Measurements from ENCODE around the gene LTB.
A peak's percentile ranks its signal among the peaks of the same experiment; 100 is the strongest.

Gene LTB

GRCh38 chr6:31557443-31558317 lies 24.5 kb downstream of the LTB start:
- TF ChIP-seq FOXM1 (IDR thresholded peaks at IDR 0.05; ENCODE audit: borderline replicate concordance, low read depth) = no peak
- TF ChIP-seq ZBTB7A (IDR thresholded peaks at IDR 0.05; ENCODE audit: low read depth) = no peak
- no peak for TF ChIP-seq TAF1 (IDR thresholded peaks at IDR 0.05; ENCODE audit: low read depth)
- no peak for TF ChIP-seq CEBPB (IDR thresholded peaks at IDR 0.05)
- TF ChIP-seq EP300 (IDR thresholded peaks at IDR 0.05; ENCODE audit: borderline replicate concordance) = no peak
- TF ChIP-seq YY1 (IDR thresholded peaks at IDR 0.05; ENCODE audit: low read depth) = no peak
- no peak for TF ChIP-seq EGR1 (IDR thresholded peaks at IDR 0.05)
- TF ChIP-seq, protein P1, sequence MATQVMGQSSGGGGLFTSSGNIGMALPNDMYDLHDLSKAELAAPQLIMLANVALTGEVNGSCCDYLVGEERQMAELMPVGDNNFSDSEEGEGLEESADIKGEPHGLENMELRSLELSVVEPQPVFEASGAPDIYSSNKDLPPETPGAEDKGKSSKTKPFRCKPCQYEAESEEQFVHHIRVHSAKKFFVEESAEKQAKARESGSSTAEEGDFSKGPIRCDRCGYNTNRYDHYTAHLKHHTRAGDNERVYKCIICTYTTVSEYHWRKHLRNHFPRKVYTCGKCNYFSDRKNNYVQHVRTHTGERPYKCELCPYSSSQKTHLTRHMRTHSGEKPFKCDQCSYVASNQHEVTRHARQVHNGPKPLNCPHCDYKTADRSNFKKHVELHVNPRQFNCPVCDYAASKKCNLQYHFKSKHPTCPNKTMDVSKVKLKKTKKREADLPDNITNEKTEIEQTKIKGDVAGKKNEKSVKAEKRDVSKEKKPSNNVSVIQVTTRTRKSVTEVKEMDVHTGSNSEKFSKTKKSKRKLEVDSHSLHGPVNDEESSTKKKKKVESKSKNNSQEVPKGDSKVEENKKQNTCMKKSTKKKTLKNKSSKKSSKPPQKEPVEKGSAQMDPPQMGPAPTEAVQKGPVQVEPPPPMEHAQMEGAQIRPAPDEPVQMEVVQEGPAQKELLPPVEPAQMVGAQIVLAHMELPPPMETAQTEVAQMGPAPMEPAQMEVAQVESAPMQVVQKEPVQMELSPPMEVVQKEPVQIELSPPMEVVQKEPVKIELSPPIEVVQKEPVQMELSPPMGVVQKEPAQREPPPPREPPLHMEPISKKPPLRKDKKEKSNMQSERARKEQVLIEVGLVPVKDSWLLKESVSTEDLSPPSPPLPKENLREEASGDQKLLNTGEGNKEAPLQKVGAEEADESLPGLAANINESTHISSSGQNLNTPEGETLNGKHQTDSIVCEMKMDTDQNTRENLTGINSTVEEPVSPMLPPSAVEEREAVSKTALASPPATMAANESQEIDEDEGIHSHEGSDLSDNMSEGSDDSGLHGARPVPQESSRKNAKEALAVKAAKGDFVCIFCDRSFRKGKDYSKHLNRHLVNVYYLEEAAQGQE (IDR thresholded peaks at IDR 0.05; ENCODE audit: low read depth) = no peak
- TF ChIP-seq, protein P2, sequence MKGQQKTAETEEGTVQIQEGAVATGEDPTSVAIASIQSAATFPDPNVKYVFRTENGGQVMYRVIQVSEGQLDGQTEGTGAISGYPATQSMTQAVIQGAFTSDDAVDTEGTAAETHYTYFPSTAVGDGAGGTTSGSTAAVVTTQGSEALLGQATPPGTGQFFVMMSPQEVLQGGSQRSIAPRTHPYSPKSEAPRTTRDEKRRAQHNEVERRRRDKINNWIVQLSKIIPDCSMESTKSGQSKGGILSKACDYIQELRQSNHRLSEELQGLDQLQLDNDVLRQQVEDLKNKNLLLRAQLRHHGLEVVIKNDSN (IDR thresholded peaks at IDR 0.05) = no peak
- TF ChIP-seq, protein P3, sequence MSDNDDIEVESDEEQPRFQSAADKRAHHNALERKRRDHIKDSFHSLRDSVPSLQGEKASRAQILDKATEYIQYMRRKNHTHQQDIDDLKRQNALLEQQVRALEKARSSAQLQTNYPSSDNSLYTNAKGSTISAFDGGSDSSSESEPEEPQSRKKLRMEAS (IDR thresholded peaks at IDR 0.05) = no peak
- TF ChIP-seq TCF12 (IDR thresholded peaks at IDR 0.05; ENCODE audit: low read depth) = no peak
- TF ChIP-seq NFIC (IDR thresholded peaks at IDR 0.05) = no peak
- no peak for TF ChIP-seq CREB1 (IDR thresholded peaks at IDR 0.05; ENCODE audit: low read depth)
- no peak for TF ChIP-seq TEAD4 (IDR thresholded peaks at IDR 0.05)

DNA sequence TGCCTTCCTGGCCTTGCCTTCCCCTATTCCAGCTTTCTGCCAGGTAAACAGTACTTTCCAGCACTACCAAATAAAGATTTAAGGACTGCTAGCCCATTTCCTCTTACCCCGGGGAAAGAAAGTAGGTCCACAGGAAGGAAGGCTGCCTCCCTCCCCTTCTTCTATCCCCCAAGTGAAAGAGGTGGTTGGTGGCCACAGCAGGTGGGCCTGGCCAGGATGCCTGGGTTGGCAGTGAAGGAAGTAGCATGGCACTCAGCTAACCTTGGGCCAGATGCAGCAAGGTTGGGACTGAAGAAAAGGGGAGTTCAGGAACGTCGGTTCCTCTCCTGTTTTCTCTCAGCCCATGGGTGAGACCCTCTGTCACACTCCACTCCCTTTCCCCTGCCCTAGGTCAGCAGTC lies 25.9 kb downstream of the LTB start:
- TF ChIP-seq, protein P2 (IDR thresholded peaks at IDR 0.05) = no peak
- TF ChIP-seq TAF1 (IDR thresholded peaks at IDR 0.05; ENCODE audit: low read depth) (no peak), FOXM1 (IDR thresholded peaks at IDR 0.05; ENCODE audit: borderline replicate concordance, low read depth) (no peak), RAD21 (IDR thresholded peaks at IDR 0.05; ENCODE audit: low read depth) (no peak), CREB1 (IDR thresholded peaks at IDR 0.05; ENCODE audit: low read depth) (no peak)

DNA sequence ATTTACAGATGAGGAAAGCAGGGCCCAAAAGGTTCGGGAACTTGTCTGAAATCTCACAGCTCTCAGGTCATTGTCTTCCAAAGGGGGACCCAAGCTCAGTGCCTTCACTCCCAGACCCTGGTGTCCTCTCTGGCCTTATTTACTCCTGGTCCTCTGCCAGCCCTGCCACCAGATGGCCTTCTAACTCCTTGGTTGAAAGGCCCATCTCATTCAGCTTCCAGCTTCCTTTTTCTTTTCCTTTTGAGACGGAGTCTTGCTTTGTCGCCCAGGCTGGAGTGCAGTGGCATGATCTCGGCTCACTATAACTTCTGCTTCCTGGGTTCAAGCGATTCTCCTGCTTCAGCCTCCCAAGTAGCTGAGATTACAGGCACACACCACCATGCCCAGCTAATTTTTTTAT lies 30.9 kb downstream of the LTB start:
- peak; percentile 23; the same call in 1 of the 2 replicates for TF ChIP-seq RAD21 (IDR thresholded peaks at IDR 0.05; ENCODE audit: low read depth)

DNA sequence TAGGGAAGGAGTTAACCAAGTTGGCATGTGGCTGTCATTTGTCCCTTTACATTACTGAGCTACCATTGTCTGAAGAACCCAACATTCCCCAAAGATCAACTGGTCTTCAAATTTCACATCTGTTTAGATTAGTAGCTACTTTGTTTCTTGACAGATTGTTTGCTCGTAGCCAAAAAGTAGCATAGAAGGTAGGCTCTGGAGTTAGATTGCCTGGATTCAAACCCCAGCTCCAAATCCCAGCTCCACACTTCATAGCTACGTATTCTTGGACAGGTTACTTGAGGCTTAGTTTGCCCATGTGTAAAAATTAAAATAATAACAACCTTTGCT lies 33.7 kb downstream of the LTB start:
- TF ChIP-seq, protein P1 (IDR thresholded peaks at IDR 0.05; ENCODE audit: low read depth) = no peak
- TF ChIP-seq RAD21 (IDR thresholded peaks at IDR 0.05; ENCODE audit: low read depth) (no peak), YY1 (IDR thresholded peaks at IDR 0.05; ENCODE audit: low read depth) (no peak), CREB1 (IDR thresholded peaks at IDR 0.05; ENCODE audit: low read depth) (no peak), NFIC (IDR thresholded peaks at IDR 0.05) (no peak), TCF12 (IDR thresholded peaks at IDR 0.05; ENCODE audit: low read depth) (no peak), EP300 (IDR thresholded peaks at IDR 0.05; ENCODE audit: borderline replicate concordance) (no peak), TEAD4 (IDR thresholded peaks at IDR 0.05) (no peak), FOXM1 (IDR thresholded peaks at IDR 0.05; ENCODE audit: borderline replicate concordance, low read depth) (no peak), CEBPB (IDR thresholded peaks at IDR 0.05) (no peak)

DNA sequence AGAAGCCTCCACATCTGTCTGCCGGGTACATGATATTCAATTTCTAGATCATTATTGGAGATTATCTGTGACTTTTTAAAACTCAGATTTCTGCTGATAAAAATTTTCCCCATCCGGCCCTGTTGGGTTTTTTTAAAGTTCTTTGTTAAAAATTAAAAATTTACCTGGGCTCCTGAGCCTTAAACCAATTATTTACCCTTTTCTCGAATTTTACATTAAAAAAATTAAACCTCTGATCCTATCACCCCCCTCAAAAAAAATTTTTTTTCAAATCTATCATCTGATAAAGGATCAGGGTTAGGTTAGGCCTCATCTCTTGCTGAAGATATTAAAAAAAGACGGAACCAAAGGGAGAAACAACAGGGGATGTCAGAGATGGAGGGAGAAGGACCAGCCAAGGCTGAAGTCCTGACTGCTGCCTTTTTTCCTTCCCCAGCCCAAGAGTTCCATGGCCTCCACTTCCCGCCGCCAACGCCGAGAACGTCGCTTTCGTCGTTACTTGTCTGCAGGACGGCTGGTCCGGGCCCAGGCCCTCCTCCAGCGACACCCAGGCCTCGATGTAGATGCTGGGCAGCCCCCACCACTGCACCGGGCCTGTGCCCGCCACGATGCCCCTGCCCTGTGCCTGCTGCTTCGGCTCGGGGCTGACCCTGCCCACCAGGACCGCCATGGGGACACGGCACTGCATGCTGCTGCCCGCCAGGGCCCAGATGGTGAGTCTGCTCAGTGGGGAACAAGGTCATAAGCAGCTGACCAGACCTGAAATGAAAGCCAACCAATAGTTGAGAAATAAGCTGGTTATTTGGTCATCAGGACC lies 34.3 kb downstream of the LTB start:
- TF ChIP-seq TCF12 (IDR thresholded peaks at IDR 0.05; ENCODE audit: low read depth) = no peak
- TF ChIP-seq ZBTB7A (IDR thresholded peaks at IDR 0.05; ENCODE audit: low read depth) = no peak

DNA sequence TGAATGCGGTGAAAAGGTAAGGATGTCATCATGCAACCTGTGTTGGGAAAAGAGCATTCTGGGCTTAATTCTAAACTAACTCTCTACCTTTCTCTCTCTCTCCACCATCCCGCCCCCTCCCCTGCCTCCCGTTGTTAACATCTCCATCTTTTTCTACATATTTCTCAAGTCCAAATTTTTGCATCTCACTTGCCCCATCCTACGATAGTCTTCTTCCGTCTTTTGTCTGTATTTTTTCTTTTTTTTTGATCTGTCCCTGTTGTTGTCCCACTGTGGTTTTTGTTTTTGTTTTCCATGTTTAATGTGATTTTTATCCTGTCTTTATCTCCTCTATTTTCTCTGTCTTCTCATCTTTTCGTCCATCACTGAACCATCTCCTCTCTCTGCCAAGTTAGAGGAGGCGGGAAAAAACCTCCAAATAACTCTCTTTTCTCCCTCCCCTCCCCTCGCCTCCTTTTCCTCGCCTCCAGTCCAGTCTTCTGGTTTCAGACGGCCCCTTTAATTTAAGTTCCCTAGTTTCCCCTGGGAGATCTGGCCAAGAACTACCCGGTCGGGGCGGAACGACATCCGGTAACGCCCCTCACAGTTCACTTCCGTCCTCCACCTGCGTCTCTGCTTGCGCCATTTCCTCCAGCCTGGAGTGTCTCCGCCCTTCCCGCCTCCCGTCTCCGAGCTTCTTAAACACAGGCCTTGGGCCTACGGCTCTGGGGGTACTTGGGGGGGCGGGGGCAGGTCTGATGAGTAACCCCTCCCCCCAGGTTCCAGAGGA lies 35.1 kb downstream of the LTB start, which contains the start of gene NFKBIL1:
NFKBIL1 (plus strand) TSS at position 651 of the 769 bp plus-strand sequence; CDS start at position 738, 87 bp downstream.
- TF ChIP-seq YY1 (IDR thresholded peaks at IDR 0.05; ENCODE audit: low read depth) (peak; percentile 76), CREB1 (IDR thresholded peaks at IDR 0.05; ENCODE audit: low read depth) (peak; percentile 89), TAF1 (IDR thresholded peaks at IDR 0.05; ENCODE audit: low read depth) (peak; percentile 37), EGR1 (IDR thresholded peaks at IDR 0.05) (no peak), CEBPB (IDR thresholded peaks at IDR 0.05) (0 out of 2 replicates have a peak, but pooled peaks have one; percentile 29), RAD21 (IDR thresholded peaks at IDR 0.05; ENCODE audit: low read depth) (no peak), TEAD4 (IDR thresholded peaks at IDR 0.05) (no peak), FOXM1 (IDR thresholded peaks at IDR 0.05; ENCODE audit: borderline replicate concordance, low read depth) (no peak), EP300 (IDR thresholded peaks at IDR 0.05; ENCODE audit: borderline replicate concordance) (no peak), TCF12 (IDR thresholded peaks at IDR 0.05; ENCODE audit: low read depth) (peak; percentile 51; the same call in 1 of the 2 replicates), ZBTB7A (IDR thresholded peaks at IDR 0.05; ENCODE audit: low read depth) (peak; percentile 66; the same call in 1 of the 2 replicates), NFIC (IDR thresholded peaks at IDR 0.05) (peak; percentile 50)
- TF ChIP-seq, protein P3 (IDR thresholded peaks at IDR 0.05) = peak; percentile 56
- TF ChIP-seq, protein P2 (IDR thresholded peaks at IDR 0.05) = no peak
- TF ChIP-seq, protein P1 (IDR thresholded peaks at IDR 0.05; ENCODE audit: low read depth) = no peak

All from Ishikawa (cell line).